ENCODE data around the gene IRF5. TPM values are rescaled to one million over a fixed set of nuclear protein-coding genes. Genes with fewer than 3 reads are reported as not detected.

The IRF5 gene
- total RNA-seq, 1 experiment from 2014 or later, result 0.74 TPM

GRCh38 chr7:128891942-128892269 lies 45.8 kb upstream of the IRF5 start:
- no peak for DNase-seq
- Histone ChIP-seq H2BK5ac (ENCODE audit: insufficient read length, low read length) (no peak overlapping the region), H3K4ac (ENCODE audit: low read depth, low read length) (no peak overlapping the region), H3K9ac (ENCODE audit: extremely low read depth, insufficient read length, low read length) (no peak overlapping the region), H3K9me3 (ENCODE audit: control insufficient read depth, low read depth, low read length) (no peaks in the 10 kb centered on the region), H3K18ac (ENCODE audit: insufficient read length, low read depth, low read length) (no peak overlapping the region), H4K91ac (ENCODE audit: insufficient read length, low read depth, low read length) (no peak overlapping the region), H2AK5ac (ENCODE audit: insufficient read length, low read length) (no peak overlapping the region), H3K79me2 (ENCODE audit: insufficient read depth, low read length) (no peaks in the 10 kb centered on the region), H3K56ac (ENCODE audit: insufficient read length, low read depth, low read length) (no peak overlapping the region), H3K27ac (ENCODE audit: insufficient read length, low read depth, low read length) (no peak overlapping the region), H2BK15ac (ENCODE audit: low read depth, low read length) (no peak overlapping the region), H4K20me1 (ENCODE audit: control insufficient read depth, insufficient read depth, insufficient read length) (no peaks in the 10 kb centered on the region), H4K5ac (ENCODE audit: insufficient read length, low read depth, low read length) (no peak overlapping the region), H3K4me1 (ENCODE audit: insufficient read depth, low read length) (no peaks in the 10 kb centered on the region), H4K8ac (replicated peaks; ENCODE audit: insufficient read length, low read depth, low read length) (no peak overlapping the region), H3K23me2 (ENCODE audit: insufficient read length, low read depth, low read length, poor library complexity, severe bottlenecking) (peaks cover 9% of the 10 kb centered on the region), H2BK20ac (ENCODE audit: low read depth, low read length, poor library complexity, severe bottlenecking) (no peak overlapping the region), H3K14ac (ENCODE audit: insufficient read depth, low read length) (no peak overlapping the region), H2BK12ac (ENCODE audit: insufficient read length, low read depth, low read length) (no peak overlapping the region), H3K79me1 (ENCODE audit: insufficient read depth, low read depth, low read length, poor library complexity, severe bottlenecking) (no peaks in the 10 kb centered on the region), H3K4me2 (ENCODE audit: insufficient read depth, insufficient read length, low read length) (no peak overlapping the region), H3K27me3 (ENCODE audit: insufficient read depth, low read length) (no peaks in the 10 kb centered on the region), H3K23ac (ENCODE audit: insufficient read length, low read depth, low read length) (no peak overlapping the region), H3T11ph (ENCODE audit: low read length) (no peak overlapping the region), H2AFZ (ENCODE audit: low read length) (no peak overlapping the region), H2BK120ac (ENCODE audit: low read depth, low read length, poor library complexity, severe bottlenecking) (no peak overlapping the region)
- Mint-ChIP-seq H3K4me3 (peak overlapping the region in 1 of 2 experiments; percentile 30; a peak in 3 of 5 replicates), H3K27ac (no peak overlapping the region), H3K9me3 (no peaks in the 10 kb centered on the region), H3K27me3 (ENCODE audit: low read depth) (peaks cover 11% of the 10 kb centered on the region), H3K4me1 (peaks cover 3 to 5% of the 10 kb centered on the region in 2 experiments; a peak in 2 of 4 replicates), H3K36me3 (ENCODE audit: insufficient read depth in 1 of 3, low read depth in 3 of 3) (peaks cover 0 to 2% (median 0%) of the 10 kb centered on the region in 3 experiments; a peak in 2 of 7 replicates)
- TF ChIP-seq CTCF (conservative IDR thresholded peaks at IDR 0.05), result no peak
- WGBS (ENCODE audit: extremely low coverage, insufficient read length, low lambda C conversion rate), result no CpG with 5 or more reads among the region's 11 CpGs

All from H9 (cell line).